OCI-LY7 (cell line): ENCODE measurements around the gene MCUB. TPM values are rescaled to one million over a fixed set of nuclear protein-coding genes. Genes with fewer than 3 reads are reported as not detected.

Experiments used
- BruUV-seq: library from RNA; stranded (reverse); fragments of 400-500 nt; replicated peaks from 2 replicates; lab custom pipeline; 2021; lab: Mats Ljungman, UMichigan
- CTCF ChIA-PET: fragments of 300-600 bp; sonication (Branson Sonifier 250); formaldehyde crosslinking; loops from one replicate; lab custom pipeline; 2022; ENCODE audit warnings: antibody characterized with exemption; ENCODE audit not compliant: unreplicated experiment; lab: Charles Lee
- POLR2A ChIA-PET: fragments of 300-600 bp; sonication (Branson Sonifier 250); formaldehyde crosslinking; loops from one replicate; lab custom pipeline; 2022; ENCODE audit warnings: antibody characterized with exemption; lab: Charles Lee
- DNase-seq: peaks from one replicate; pipeline ENCODE4 v3.0.0-alpha.2; 2015; ENCODE audit warnings: low spot score
- H2AFZ ChIP-seq: fragments of 200-600 bp; sonication (generic), shearing (Covaris generic); 2 replicates; pipeline ENCODE4 v1.6.1; 2014; ENCODE audit warnings: mild to moderate bottlenecking, antibody characterized with exemption, low read length, moderate library complexity
- H3K27ac ChIP-seq: fragments of 200-600 bp; sonication (generic); 2 replicates; pipeline ENCODE4 v1.5.1; 2014; ENCODE audit warnings: mixed run types, low read depth, mild to moderate bottlenecking, moderate library complexity, low read length, inconsistent platforms; ENCODE audit not compliant: poor library complexity, severe bottlenecking
- H3K36me3 ChIP-seq: fragments of 200-600 bp; sonication (generic); 2 replicates; pipeline ENCODE4 v1.6.1; 2014; ENCODE audit warnings: mild to moderate bottlenecking, antibody characterized with exemption, low read length, moderate library complexity, mixed read lengths; ENCODE audit not compliant: insufficient read depth
- H3K4me1 ChIP-seq: fragments of 200-600 bp; sonication (generic); 2 replicates; pipeline ENCODE4 v1.5.1; 2014; ENCODE audit warnings: mild to moderate bottlenecking, low read length; ENCODE audit not compliant: insufficient read depth, poor library complexity, severe bottlenecking
- H3K4me2 ChIP-seq: fragments of 200-600 bp; sonication (generic); 2 replicates; pipeline ENCODE4 v1.6.1; 2014; ENCODE audit warnings: mild to moderate bottlenecking, low read length
- H3K4me3 ChIP-seq: fragments of 200-600 bp; sonication (generic); 2 replicates; pipeline ENCODE4 v1.5.1; 2014; ENCODE audit warnings: mild to moderate bottlenecking, low read depth, low read length; ENCODE audit not compliant: poor library complexity, severe bottlenecking
- H3K79me2 ChIP-seq: fragments of 200-600 bp; sonication (generic); 2 replicates; pipeline ENCODE4 v1.6.1; 2016; ENCODE audit warnings: low read depth, mild to moderate bottlenecking, low read length, moderate library complexity, mixed read lengths; ENCODE audit not compliant: insufficient read depth
- H3K9me2 ChIP-seq: fragments of 200-600 bp; sonication (generic); 2 replicates; pipeline ENCODE4 v1.6.1; 2016; ENCODE audit warnings: mild to moderate bottlenecking, low read length, mixed read lengths; ENCODE audit not compliant: insufficient read depth
- H3K9me3 ChIP-seq: fragments of 200-600 bp; sonication (generic); 2 replicates; pipeline ENCODE4 v1.6.1; 2014; ENCODE audit warnings: mild to moderate bottlenecking, mixed run types, low read length, mixed read lengths
- H4K20me1 ChIP-seq: fragments of 200-600 bp; sonication (generic); 2 replicates; pipeline ENCODE4 v1.6.1; 2014; ENCODE audit warnings: mild to moderate bottlenecking, antibody characterized with exemption, low read length, moderate library complexity, mixed read lengths; ENCODE audit not compliant: insufficient read depth
- CTCF ChIP-seq: fragments of 200-600 bp; sonication (generic); conservative IDR thresholded peaks from 2 replicates; pipeline ENCODE4 v1.5.1; 2014; ENCODE audit warnings: mild to moderate bottlenecking, antibody characterized with exemption, low read length, moderate library complexity, mixed read lengths
- EZH2phosphoT487 ChIP-seq: fragments of 200-600 bp; sonication (generic); IDR thresholded peaks from 2 replicates; pipeline ENCODE4 v1.6.1; 2018; ENCODE audit warnings: low read depth, borderline replicate concordance, mild to moderate bottlenecking, mixed run types, antibody characterized with exemption, low read length, moderate library complexity, mixed read lengths
- intact Hi-C: fragments of 100-400 bp; cut with micrococcal nuclease; formaldehyde crosslinking; loops from one replicate; pipeline ENCODE4 v1.10.0; 2022; ENCODE audit not compliant: unreplicated experiment
- total RNA-seq, 2 experiments: library from RNA; depleted of rRNA in 1 of 2; stranded (reverse); fragments of >200 nt in 1 of 2; shearing (Covaris generic) in 1 of 2; gene quantifications; 2 replicates each; pipeline ENCODE4 v1.2.3, GENCODE V29; 2014 to 2022

Gene MCUB
- total RNA-seq, 2 experiments from 2014 or later = 40.3 to 64.4 TPM

- intact Hi-C loops = loop anchor here (10.0 kb wide), 1 partner anchor 486 kb away; the partner anchor contains the start of gene ELOVL6
- TF ChIP-seq EZH2phosphoT487 (no peak), CTCF (no peak)
- no peak overlapping the region for H3K27ac ChIP-seq
- H4K20me1 ChIP-seq = 0 out of 2 replicates have a peak, but pooled peaks cover 4% of the 10 kb centered on the region
- H3K4me2 ChIP-seq = no peak overlapping the region
- DNase-seq = no peak
- H3K4me1 ChIP-seq = peaks cover 10% of the 10 kb centered on the region
- no TSS peak for BruUV-seq
- no peak overlapping the region for H3K4me3 ChIP-seq
- CTCF ChIA-PET = no interaction called here
- peaks cover 21% of the 10 kb centered on the region; the same call in 1 of the 2 replicates for H3K36me3 ChIP-seq
- H2AFZ ChIP-seq = no peak overlapping the region
- POLR2A ChIA-PET = interaction anchor here (0.5 to 0.6 kb wide), 2 partner anchors 142 to 284 kb away, joined by 3 to 6 read pairs; no protein-coding TSS in a partner anchor
- H3K9me3 ChIP-seq = no peaks in the 10 kb centered on the region
- no peaks in the 10 kb centered on the region for H3K79me2 ChIP-seq
- H3K9me2 ChIP-seq = no peaks in the 10 kb centered on the region
These were observed 148.4 kb downstream of the MCUB start for GRCh38 chr4:109708435-109708834.

GRCh38 chr4:109708990-109709389, 148.9 kb downstream of the MCUB start:
- no peak overlapping the region for H3K4me2 ChIP-seq
- ChIA-PET POLR2A (interaction anchor here (0.6 kb wide), 1 partner anchor 284 kb away, joined by 3 read pairs; no protein-coding TSS in a partner anchor), CTCF (no interaction called here)
- no peak for DNase-seq
- no TSS peak for BruUV-seq
- no peaks in the 10 kb centered on the region for H3K79me2 ChIP-seq
- H2AFZ ChIP-seq = no peak overlapping the region
- H3K9me3 ChIP-seq = no peaks in the 10 kb centered on the region
- H3K9me2 ChIP-seq = no peaks in the 10 kb centered on the region
- H3K36me3 ChIP-seq = peaks cover 26% of the 10 kb centered on the region; the same call in 1 of the 2 replicates
- H3K4me3 ChIP-seq = no peak overlapping the region
- peaks cover 4% of the 10 kb centered on the region for H3K4me1 ChIP-seq
- no peak overlapping the region for H3K27ac ChIP-seq
- no peak for TF ChIP-seq EZH2phosphoT487
- 0 out of 2 replicates have a peak, but pooled peaks cover 4% of the 10 kb centered on the region for H4K20me1 ChIP-seq
- intact Hi-C loops = loop anchor here (10.0 kb wide), 1 partner anchor 486 kb away; the partner anchor contains the start of gene ELOVL6

- BruUV-seq = no TSS peak
These were observed 153.5 kb downstream of the MCUB start for GRCh38 chr4:109713500-109713899.

More at GRCh38 chr4:109713500-109713899, 153.5 kb downstream of the MCUB start:
- DNase-seq = no peak
- H3K9me2 ChIP-seq = no peaks in the 10 kb centered on the region
- H3K36me3 ChIP-seq = peaks cover 52% of the 10 kb centered on the region
- 0 out of 2 replicates have a peak, but pooled peaks cover 3% of the 10 kb centered on the region for H3K9me3 ChIP-seq
- no peak overlapping the region for H3K4me2 ChIP-seq
- no peak overlapping the region for H2AFZ ChIP-seq
- 0 out of 2 replicates have a peak, but pooled peaks cover 4% of the 10 kb centered on the region for H4K20me1 ChIP-seq
- H3K4me3 ChIP-seq = no peak overlapping the region
- POLR2A ChIA-PET = interaction anchor here (0.8 kb wide), 1 partner anchor 10 kb away, joined by 5 read pairs; the partner anchor contains the start of gene CASP6
- H3K79me2 ChIP-seq = no peaks in the 10 kb centered on the region
- intact Hi-C loops = no loop called here
- CTCF ChIA-PET = no interaction called here
- TF ChIP-seq CTCF = no peak
- TF ChIP-seq EZH2phosphoT487 = no peak
- H3K4me1 ChIP-seq = no peaks in the 10 kb centered on the region
- no peak overlapping the region for H3K27ac ChIP-seq
